ENCODE data around the gene FAR2.
"Not testable (repeated sequence)": the region's sequence is repeated elsewhere in the genome, so short reads cannot be mapped to it uniquely, and the experiment has no call there.

FAR2 gene

DNA sequence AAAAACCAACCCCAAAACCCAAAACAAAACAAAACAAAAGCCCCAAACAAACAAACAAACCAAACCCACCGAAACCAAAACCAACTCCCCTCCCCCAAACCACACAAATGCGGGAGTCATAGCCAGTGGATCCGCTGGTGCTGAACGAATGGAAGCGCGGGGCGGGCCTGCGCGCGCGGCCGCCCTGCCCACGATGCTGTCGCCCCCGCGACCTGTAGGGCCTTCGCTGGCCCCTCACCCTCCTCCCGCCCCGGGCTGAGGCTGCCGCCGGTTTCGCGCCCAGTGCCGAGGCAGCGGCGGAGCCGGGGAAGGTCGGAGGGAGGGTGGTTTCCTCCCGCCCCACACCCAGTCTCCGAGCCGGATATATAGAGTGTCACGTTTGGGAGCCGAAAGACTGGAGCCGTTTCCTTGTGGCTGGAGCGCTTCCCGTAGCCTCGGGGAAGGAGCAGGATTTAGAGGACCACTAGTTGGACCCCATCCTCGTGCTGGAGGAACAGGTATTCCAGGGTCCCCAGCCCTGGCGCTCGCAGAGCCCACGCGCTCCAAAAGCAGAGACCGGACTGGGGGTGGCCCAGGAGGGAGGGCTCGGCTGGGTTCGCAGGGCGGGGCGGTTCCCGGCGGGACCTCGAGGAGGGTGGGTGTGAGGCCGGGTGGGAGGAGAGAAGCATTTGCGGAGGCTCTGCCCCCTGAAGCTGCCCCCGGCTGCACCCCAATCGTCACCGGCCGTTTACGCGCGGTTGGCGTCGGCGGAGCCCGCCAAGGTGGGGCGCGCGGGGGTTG is at the start of gene FAR2:
Gene FAR2 (plus strand): TSS at position 368 of the 780 bp plus-strand sequence. CDS start 121,172 bp downstream, outside the sequence.
- Mint-ChIP-seq H3K4me3 (peak within 1 kb of the TSS; percentile 95), H3K27me3 (ENCODE audit: low read depth) (peaks cover 51% of the 10 kb centered on the region), H3K27ac (peak within 1 kb of the TSS; percentile 93)

DNA sequence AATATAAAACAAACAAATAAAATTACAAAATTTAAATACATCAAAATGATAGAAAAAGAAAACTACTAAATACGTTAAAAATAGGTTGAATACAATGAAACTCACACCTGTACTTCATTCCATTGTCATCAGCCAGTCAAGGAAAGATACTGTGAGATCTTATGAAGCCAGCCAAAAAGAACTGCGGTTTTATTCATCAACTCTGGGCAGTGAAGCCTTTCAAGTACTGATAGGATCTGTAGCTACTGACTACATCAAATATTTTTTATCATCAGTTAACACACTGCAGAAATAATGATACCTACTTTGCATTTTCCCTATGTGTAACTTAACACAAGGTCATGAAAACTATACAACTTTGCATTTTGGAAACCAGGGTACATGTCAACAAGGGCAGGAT is 46.3 kb upstream of the FAR2 start:
- H3K4me3 Mint-ChIP-seq, result peak overlapping the region; percentile 7
- peak overlapping the region; percentile 88 for H3K27ac Mint-ChIP-seq
- peaks cover 16% of the 10 kb centered on the region for H3K36me3 Mint-ChIP-seq (ENCODE audit: low read depth)
- peaks cover 6% of the 10 kb centered on the region for H3K27me3 Mint-ChIP-seq (ENCODE audit: low read depth)
- H3K4me1 Mint-ChIP-seq (ENCODE audit: low read depth), result peaks cover 33% of the 10 kb centered on the region
- H3K9me3 Mint-ChIP-seq, result peaks cover 21% of the 10 kb centered on the region

More for the DNA sequence above, at the start of gene FAR2:
- Mint-ChIP-seq H3K4me1 (ENCODE audit: low read depth) (peaks cover 14% of the 10 kb centered on the region), H3K36me3 (ENCODE audit: low read depth) (no peaks in the 10 kb centered on the region), H3K9me3 (no peaks in the 10 kb centered on the region)

DNA sequence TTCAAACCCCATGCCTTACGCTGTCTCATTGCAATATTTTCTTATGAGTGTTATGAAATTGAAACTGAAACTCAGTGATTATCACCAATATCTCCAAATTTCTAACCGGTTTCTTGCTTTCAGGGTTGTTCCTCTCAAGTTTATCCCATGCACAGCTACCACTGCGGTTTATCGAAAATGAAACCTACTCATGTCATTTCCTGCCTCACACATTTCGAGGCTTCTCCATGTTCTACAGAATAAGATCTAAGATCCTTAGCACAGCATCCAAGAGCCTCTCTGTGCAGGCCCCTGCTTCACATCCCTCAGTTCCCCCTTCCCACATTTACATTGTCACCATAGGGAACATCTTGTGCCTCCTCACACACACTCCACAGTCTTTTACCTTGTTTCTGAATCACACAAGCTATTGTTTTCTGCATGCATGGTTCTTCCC is 45.5 kb upstream of the FAR2 start:
- peaks cover 22% of the 10 kb centered on the region for H3K9me3 Mint-ChIP-seq
- peak overlapping the region; percentile 24 for H3K4me3 Mint-ChIP-seq
- H3K27ac Mint-ChIP-seq, result peak overlapping the region; percentile 88
- H3K4me1 Mint-ChIP-seq (ENCODE audit: low read depth), result peaks cover 33% of the 10 kb centered on the region
- H3K27me3 Mint-ChIP-seq (ENCODE audit: low read depth), result peaks cover 12% of the 10 kb centered on the region
- peaks cover 16% of the 10 kb centered on the region for H3K36me3 Mint-ChIP-seq (ENCODE audit: low read depth)

DNA sequence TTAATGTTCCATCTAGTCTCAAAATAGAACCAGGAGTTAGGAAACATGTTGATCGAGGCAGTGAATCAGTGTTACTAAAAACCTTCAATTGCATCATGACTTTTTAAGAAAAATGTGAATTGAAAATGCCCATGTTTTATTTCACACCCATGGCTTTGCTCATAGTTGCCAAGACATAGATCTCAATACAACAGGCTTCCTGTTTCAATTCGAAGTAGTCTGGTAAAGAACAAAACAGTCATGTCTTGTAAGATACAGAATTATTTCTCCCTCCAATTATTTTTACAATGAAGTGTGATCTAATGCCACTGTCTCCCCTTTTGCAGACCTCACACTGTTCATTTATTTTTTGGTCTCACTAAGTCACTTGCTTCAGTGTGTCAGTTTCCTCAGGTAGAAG is 44.6 kb upstream of the FAR2 start:
- peak overlapping the region; percentile 8 for H3K4me3 Mint-ChIP-seq
- peaks cover 33% of the 10 kb centered on the region for H3K4me1 Mint-ChIP-seq (ENCODE audit: low read depth)
- H3K27ac Mint-ChIP-seq, result peak overlapping the region; percentile 88
- H3K36me3 Mint-ChIP-seq (ENCODE audit: low read depth), result peaks cover 13% of the 10 kb centered on the region
- H3K27me3 Mint-ChIP-seq (ENCODE audit: low read depth), result peaks cover 20% of the 10 kb centered on the region
- peaks cover 25% of the 10 kb centered on the region for H3K9me3 Mint-ChIP-seq

DNA sequence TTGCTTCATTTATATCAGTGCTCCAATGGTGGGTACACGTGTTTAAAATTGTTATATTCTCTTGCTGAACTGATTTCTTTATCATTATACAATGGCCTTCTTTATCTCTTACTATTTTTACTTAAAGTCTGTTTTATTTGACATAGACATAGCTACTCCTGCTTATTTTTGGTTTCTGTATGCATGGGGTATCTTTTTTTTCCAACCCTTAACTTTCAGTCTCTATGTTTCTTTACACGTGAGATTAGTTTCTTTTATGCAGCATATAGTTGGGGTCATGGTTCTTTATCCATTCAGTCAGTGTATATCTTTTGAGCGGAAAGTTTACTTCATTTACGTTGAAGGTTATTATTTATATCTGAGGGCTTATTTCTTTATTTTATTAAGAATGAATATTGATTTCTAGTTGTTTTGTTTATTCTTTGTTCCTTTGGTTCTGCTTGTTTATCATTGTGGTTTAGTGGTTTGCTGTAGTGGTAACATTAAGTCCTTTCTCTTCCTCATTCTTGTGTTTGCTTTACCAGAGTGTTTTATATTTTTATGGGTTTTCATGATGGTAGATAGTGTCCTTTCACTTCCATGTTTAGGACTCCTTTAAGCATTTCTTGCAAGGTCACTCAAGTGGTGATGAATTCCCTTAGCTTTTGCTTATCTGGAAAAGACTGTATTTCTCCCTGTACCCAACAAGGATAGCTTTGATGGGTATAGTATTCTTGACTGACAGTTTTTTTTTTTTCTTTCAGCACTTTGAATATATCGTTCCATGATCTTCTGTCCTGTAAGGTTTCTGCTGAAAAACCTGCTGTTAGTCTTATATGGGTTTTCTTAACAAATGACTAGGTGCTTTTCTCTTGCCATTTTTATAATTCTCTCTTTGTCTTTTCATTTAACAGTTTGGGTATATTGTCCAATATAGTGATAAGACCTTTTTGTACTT is 38.3 kb upstream of the FAR2 start:
- Mint-ChIP-seq H3K4me1 (ENCODE audit: low read depth) (peaks cover 10% of the 10 kb centered on the region), H3K27ac (no peak overlapping the region), H3K27me3 (ENCODE audit: low read depth) (peaks cover 28% of the 10 kb centered on the region), H3K4me3 (no peak overlapping the region), H3K36me3 (ENCODE audit: low read depth) (peaks cover 20% of the 10 kb centered on the region), H3K9me3 (peaks cover 38% of the 10 kb centered on the region)

DNA sequence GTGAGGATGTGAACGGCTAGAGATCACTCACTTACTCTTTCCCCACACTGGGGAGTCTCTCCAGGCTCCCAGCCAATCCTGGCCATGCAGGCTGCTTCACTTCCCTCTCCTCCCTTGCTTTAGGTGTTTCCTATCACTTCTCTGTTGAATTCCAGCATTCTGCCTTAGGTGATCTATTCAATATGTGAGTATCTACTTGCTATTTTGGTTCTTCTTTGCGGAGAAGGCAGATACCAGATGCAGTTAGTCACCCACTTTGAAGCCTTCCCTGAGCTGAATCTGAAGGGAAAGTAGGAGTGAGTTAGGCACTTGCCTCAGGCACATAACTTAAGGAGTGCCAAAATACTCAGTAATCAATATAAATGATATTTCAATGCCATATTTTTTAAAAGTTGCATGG is 36.0 kb upstream of the FAR2 start:
- Mint-ChIP-seq H3K4me3 (no peak overlapping the region), H3K36me3 (ENCODE audit: low read depth) (peaks cover 16% of the 10 kb centered on the region), H3K4me1 (ENCODE audit: low read depth) (peaks cover 5% of the 10 kb centered on the region), H3K9me3 (peaks cover 34% of the 10 kb centered on the region), H3K27me3 (ENCODE audit: low read depth) (peaks cover 25% of the 10 kb centered on the region), H3K27ac (no peak overlapping the region)

DNA sequence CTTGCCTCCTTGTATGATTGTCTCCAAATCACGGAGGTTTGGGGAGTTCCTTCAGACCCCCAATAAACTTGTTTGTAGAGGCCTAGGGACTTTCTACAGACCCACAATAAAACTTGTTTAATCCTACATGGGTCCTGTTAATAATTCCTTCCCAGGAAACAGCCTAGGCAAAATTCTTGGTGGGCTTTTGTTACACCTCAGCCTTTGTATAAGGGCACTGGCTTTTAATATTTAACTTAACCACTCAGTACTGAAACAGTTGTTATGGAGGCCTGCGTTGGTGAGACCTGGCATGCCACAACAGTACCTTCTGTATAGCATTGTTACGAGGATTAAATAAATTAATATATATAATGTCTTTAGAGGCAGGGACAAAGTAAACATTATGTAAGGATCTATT is 32.7 kb upstream of the FAR2 start:
- H3K9me3 Mint-ChIP-seq, result peaks cover 11% of the 10 kb centered on the region
- no peaks in the 10 kb centered on the region for H3K4me1 Mint-ChIP-seq (ENCODE audit: low read depth)
- no peak overlapping the region for H3K4me3 Mint-ChIP-seq
- no peak overlapping the region for H3K27ac Mint-ChIP-seq
- H3K27me3 Mint-ChIP-seq (ENCODE audit: low read depth), result peaks cover 24% of the 10 kb centered on the region
- peaks cover 3% of the 10 kb centered on the region for H3K36me3 Mint-ChIP-seq (ENCODE audit: low read depth)

DNA sequence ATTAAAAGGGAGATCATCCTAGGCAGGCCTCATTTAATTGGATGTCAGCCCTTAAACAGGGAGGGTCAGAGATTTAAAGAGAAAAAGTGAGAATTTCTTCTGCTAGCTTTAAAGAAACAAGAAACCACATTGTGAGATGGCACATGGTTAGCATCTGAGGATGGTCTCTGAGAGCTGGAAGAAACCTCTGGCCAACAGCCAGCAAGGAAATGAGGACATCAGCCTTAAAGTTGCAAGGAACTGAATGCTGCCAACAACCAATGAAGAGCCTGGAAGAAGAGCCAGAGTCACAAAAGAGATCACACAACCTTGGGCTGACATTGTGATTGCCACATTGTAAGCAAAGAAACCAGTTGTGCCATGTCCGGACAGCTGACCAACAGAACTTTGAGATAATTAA is 17.5 kb upstream of the FAR2 start:
- Mint-ChIP-seq H3K4me1 (ENCODE audit: low read depth) (no peaks in the 10 kb centered on the region), H3K9me3 (peaks cover 7% of the 10 kb centered on the region), H3K4me3 (no peak overlapping the region), H3K27ac (no peak overlapping the region), H3K36me3 (ENCODE audit: low read depth) (no peaks in the 10 kb centered on the region), H3K27me3 (ENCODE audit: low read depth) (peaks cover 24% of the 10 kb centered on the region)

DNA sequence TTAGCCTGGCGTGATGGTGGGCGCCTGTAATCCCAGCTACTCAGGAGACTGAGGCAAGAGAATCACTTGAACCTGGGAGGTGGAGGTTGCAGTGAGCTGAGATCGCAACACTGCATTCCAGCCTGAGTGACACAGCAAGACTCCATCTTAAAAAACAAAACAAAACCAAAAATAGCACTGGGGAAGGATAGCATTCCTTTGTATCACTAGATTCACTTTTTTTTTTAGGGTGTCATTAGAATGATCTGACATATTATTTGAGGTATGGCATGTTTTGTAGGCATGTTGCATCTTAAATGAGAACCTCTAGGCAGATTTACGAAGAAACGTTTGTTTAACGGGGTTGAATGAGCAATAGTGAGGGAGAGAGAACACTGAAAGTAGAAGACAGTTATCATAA is 16.8 kb upstream of the FAR2 start:
- Mint-ChIP-seq H3K27ac (no peak overlapping the region), H3K9me3 (peaks cover 3% of the 10 kb centered on the region), H3K27me3 (ENCODE audit: low read depth) (peaks cover 19% of the 10 kb centered on the region), H3K4me1 (ENCODE audit: low read depth) (no peaks in the 10 kb centered on the region), H3K36me3 (ENCODE audit: low read depth) (no peaks in the 10 kb centered on the region), H3K4me3 (no peak overlapping the region)

DNA sequence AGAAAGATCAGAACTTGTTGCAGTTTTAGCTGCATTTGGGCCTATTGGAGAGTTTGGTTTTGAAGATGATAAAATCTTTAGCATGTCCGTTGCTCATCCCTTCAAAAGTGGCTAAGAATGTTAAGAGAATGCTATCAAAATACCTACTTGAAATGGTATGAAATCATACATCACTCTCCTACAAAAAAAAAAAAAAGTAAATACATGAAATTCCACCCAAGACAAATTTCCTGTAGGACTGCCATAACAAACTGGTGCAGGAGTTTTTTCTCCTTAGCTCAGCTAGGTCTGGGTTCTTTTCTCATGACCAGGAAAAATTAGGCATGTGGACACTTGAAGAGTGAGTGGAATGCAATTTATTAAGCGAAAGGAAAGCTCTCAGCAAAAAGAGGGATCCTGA is 15.9 kb upstream of the FAR2 start:
- peaks cover 3% of the 10 kb centered on the region for H3K9me3 Mint-ChIP-seq
- peaks cover 19% of the 10 kb centered on the region for H3K27me3 Mint-ChIP-seq (ENCODE audit: low read depth)
- H3K4me3 Mint-ChIP-seq, result no peak overlapping the region
- no peaks in the 10 kb centered on the region for H3K4me1 Mint-ChIP-seq (ENCODE audit: low read depth)
- H3K36me3 Mint-ChIP-seq (ENCODE audit: low read depth), result no peaks in the 10 kb centered on the region
- no peak overlapping the region for H3K27ac Mint-ChIP-seq

DNA sequence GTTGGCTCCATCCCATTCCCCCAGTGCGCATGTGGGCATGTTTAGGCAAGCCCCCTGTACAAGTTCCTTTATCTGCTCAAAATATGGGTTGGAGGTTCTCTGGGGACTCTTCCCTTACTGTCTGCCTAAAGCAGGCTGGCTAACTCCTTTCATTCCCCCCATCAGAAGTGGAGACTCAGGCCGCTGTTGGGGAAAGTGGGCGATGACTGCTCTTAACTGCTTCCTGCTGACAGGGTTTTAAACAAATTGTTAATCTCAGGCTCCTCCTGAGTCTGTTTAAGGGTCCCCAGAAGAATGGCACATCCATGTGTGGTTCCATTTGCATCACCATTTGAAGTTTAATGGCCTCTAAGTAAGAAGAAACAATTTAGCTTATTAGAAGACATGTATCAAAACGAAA is 15.4 kb upstream of the FAR2 start:
- peaks cover 3% of the 10 kb centered on the region for H3K9me3 Mint-ChIP-seq
- no peak overlapping the region for H3K27ac Mint-ChIP-seq
- no peaks in the 10 kb centered on the region for H3K4me1 Mint-ChIP-seq (ENCODE audit: low read depth)
- no peaks in the 10 kb centered on the region for H3K36me3 Mint-ChIP-seq (ENCODE audit: low read depth)
- peaks cover 22% of the 10 kb centered on the region for H3K27me3 Mint-ChIP-seq (ENCODE audit: low read depth)
- no peak overlapping the region for H3K4me3 Mint-ChIP-seq

DNA sequence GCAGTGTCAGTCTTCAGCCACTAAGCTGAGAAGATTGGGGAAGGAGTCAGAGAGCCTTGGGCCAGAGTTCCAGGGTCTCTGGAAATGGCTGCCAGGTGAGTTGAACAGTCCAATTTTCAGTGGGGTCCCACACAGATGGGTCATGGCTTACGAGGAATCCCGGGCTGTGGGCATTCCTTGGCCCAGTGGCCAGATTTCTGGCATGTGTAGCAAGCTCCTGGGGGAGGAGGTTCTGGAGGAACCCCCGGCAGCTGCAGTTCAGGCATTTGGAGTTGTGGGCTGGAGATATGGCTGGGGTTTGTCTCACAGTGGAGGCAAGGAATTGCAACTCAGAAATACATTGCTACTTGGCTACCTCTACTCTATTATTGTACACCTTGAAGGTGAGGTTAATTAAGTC is 10.8 kb upstream of the FAR2 start:
- not testable (repeated sequence) for H3K4me1 Mint-ChIP-seq (ENCODE audit: low read depth); H3K27ac Mint-ChIP-seq; H3K9me3 Mint-ChIP-seq; H3K36me3 Mint-ChIP-seq (ENCODE audit: low read depth); H3K4me3 Mint-ChIP-seq
- peaks cover 24% of the 10 kb centered on the region for H3K27me3 Mint-ChIP-seq (ENCODE audit: low read depth)

DNA sequence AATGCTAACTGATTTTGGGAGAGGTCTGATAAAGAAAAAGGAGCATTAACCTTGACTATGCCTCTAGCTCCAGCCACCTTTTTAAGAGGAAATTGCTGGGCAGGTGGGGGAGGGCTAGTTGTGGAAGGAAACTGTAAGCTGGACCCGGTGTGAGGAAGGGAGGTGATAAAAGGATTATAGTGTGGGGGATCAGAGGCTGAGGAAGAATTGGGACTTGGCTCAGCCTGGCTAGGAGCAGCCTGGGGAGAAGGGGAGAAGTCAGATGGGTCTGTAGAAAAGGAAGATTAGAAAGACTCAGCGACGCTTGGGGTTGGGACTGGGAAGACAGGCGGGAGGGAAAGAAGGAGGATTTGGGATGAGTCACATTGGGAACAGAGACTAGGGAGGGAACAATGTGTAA is 10.2 kb upstream of the FAR2 start:
- peaks cover 24% of the 10 kb centered on the region for H3K27me3 Mint-ChIP-seq (ENCODE audit: low read depth)
- not testable (repeated sequence) for H3K9me3 Mint-ChIP-seq; H3K27ac Mint-ChIP-seq; H3K4me3 Mint-ChIP-seq; H3K36me3 Mint-ChIP-seq (ENCODE audit: low read depth); H3K4me1 Mint-ChIP-seq (ENCODE audit: low read depth)

DNA sequence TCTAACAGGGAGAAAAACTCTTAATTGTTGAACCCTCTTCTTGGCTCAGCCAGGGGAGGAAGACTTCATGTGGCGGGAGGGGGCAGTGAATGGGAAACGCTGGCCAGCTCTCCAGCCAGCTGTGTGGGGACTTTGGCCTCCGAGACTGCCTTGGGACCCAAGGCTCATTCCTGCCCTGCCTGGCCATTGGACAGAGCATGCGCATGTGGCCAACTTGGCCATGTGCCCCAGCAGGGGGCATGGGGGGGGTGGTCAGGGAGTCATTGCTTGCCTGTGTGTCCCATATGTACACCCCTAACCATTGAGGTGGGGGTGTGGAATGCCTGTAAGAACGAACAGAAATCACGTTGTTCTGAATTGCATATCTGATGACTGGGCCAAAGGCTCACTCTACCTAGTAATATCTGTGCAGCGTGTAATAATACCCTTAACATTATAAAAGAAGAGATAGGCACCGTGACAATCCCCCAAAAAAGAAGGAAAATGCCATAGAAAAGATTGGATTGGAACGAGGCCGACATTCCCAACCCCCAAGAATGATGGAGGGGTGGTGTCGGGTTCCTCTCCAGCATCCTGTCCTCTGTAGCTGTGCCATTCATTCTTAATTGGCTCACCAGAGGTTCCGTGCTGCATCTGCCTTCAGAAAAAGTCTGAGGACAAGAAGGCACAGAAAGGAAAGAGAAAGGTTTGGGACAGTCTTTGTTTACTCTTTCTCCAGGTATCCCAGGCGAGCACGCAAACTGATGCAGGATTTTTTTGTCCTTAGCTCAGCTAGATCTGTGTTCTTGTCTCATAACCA is 3.5 kb upstream of the FAR2 start:
- H3K27ac Mint-ChIP-seq, result no peak overlapping the region
- no peaks in the 10 kb centered on the region for H3K9me3 Mint-ChIP-seq
- H3K27me3 Mint-ChIP-seq (ENCODE audit: low read depth), result peaks cover 50% of the 10 kb centered on the region
- H3K4me3 Mint-ChIP-seq, result no peak overlapping the region
- peaks cover 7% of the 10 kb centered on the region for H3K4me1 Mint-ChIP-seq (ENCODE audit: low read depth)
- H3K36me3 Mint-ChIP-seq (ENCODE audit: low read depth), result no peaks in the 10 kb centered on the region

All from T-helper 1 cell treated with Interleukin-12 subunit alpha and Interleukin-12 subunit beta and Interleukin-4 antibody, amounts not matched to agents 30 μg/mL and 1 μg/mL, for 36 hours (primary cell).